HG03439 (cell line): Measurements from ENCODE around the gene RAPGEF1.
"Not testable (repeated sequence)": the region's sequence is repeated elsewhere in the genome, so short reads cannot be mapped to it uniquely, and the experiment has no call there.

Source experiments
- ATAC-seq: cut with Tn5 transposase; IDR thresholded peaks from one replicate; pipeline ENCODE4 v1.9.1; 2021; ENCODE audit warnings: mild to moderate bottlenecking, moderate library complexity; ENCODE audit not compliant: unreplicated experiment

RAPGEF1 gene

DNA sequence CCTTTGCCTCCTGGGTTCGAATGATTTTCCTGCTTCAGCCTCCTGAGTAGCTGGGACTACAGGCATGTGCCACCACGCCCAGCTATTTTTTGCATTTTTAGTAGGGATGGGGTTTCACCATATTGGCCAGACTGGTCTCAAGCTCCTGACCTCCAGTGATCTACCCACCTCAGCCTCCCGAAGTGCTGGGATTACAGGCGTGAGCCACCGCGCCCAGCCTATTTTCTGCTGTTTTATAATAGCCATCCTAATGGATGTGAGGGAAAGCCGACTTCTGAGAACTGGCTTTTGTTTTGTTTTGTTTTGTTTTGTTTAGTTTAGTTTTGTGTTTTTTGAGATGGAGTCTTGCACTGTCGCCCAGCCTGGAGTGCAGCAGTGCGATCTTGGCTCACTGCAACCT lies 13.9 kb upstream of the RAPGEF1 start:
- ATAC-seq = not testable (repeated sequence)

DNA sequence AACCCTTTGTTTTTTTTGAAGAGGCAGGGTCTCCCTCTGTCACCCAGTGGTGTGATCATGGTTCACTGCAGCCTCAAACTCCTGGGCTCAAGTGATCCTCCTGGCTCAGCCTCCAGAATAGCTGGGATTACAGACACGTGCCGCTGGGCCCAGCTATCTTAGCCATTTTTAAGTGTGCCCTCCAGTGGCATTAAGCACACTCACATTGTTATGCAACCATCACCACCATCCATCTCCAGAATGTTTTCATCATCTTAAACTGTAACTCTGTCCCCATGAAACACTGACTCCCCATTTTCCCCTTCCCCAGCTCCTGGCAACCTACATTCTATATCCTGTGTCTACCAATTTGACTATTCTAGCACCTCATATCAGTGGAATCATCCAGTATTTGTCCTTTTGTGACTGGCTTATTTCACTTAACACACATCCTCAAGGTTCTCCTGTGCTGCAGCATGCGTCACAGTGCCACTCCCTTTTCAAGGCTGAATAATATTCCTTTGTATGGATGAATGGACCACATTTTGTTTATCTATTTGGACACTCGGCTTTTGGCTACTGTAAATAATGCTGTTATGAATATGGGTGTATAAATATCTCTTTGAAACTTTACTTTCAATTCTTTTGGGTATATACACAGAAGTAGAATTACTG lies 12.5 kb upstream of the RAPGEF1 start:
- ATAC-seq = no peak

DNA sequence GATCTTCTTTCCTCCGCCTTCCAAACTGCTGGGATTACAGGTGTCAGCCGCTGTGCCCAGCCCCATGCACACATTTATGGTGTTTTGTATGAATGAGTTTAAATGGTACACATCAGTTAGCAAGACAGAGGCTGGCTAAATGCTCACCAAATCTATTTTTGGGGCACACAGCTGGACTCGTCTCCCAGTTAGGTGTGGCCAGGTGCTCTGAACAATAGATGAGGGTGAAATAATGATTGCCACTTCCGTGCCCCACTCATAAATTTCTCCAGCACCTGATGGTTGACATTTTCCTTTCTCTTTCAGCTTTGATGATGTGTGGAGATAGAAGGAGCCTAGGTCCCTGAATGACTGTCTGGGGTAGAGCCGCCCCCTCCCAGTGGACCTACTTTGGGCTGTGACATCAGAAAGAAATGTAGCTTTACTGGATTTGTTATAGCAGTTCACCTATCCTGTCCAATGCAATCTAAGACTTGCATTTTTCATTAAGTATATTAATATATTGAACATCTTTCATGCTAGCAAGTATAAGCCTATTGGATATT lies 8.6 kb upstream of the RAPGEF1 start:
- ATAC-seq = no peak

DNA sequence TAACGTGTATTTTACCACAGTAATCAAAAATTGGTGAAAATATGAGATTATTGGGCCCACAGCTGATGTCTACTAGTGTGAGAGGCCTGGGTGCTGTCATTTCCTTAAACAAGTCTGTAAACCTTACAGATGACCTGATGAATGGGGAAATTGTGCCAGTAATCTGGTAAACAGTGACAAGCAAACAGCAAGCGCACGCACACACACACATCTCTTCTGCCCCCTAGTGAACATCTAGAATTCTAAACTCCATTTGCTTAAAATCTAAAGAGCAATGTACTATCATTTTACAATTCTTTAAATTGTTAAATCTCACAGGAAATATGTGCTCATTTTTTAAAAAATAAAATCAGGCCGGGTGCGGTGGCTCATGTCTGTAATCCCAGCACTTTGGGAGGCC lies 7.5 kb upstream of the RAPGEF1 start:
- no peak for ATAC-seq

DNA sequence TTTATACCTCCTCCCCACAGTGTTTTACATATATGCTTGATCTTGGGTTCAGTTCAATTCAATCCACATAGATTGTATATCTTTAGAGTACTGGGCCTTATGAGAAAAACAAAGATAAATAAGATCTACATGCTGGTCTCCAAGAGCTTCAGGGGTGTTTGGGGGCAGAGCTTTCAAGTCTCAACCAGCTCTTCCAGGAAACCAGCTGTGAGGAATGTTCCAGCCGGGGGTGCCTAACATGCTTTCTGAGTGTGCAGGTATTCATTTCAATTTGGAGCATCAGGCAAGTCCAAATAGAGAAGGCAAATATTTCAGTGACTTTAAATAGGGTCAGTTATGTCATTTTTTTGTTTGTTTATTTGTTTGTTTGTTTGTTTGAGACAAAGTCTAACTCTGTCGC lies 5.7 kb upstream of the RAPGEF1 start:
- no peak for ATAC-seq

DNA sequence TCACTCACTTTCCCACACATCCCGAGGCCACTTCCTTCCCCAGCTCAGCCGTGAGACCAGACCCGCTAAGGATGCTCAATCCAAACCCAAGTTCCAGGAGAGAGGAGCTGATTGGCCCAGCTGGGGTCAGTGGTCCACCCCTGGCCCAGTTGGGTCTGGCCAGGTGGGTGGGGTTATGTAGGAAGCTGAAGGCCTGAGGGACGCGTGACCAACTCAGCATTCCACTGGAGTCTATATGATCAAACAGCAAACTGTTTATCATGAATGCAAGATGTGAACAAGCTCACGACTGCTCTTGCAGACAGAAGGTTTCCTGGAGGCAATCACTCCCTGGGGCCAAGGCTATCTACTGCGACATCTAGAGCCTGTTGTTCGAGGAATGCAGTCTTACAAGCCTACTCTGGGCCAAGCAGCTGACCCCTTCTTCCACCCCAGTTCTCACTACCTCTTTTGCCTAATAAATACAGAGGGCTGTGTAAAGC lies 4.9 kb upstream of the RAPGEF1 start:
- no peak for ATAC-seq

DNA sequence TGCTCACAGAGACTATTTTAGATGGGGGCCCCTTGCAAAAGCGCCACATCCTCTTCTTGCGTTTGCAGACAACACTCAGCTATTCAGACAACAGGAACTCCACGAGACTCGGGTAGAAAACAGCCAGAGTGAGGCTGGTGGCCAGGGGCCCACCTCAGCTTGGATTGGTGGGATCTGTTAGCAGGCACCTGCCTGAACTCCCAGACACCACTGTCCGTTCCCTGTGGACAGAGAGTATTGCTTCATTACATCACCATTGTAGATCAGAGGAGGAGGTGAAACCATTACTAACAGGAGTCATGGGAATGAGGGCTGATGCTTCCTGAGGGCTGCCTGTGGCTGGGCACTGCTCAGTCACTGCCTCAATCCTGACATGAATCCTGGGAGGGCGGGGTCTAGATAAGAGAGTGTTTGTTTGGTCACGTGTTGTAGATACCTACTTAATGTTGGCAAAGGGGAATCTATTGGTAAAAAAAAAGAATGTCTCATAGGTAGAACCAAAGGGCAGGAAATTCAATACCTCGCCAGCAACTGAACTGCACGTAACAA lies 4.4 kb upstream of the RAPGEF1 start:
- ATAC-seq = no peak

DNA sequence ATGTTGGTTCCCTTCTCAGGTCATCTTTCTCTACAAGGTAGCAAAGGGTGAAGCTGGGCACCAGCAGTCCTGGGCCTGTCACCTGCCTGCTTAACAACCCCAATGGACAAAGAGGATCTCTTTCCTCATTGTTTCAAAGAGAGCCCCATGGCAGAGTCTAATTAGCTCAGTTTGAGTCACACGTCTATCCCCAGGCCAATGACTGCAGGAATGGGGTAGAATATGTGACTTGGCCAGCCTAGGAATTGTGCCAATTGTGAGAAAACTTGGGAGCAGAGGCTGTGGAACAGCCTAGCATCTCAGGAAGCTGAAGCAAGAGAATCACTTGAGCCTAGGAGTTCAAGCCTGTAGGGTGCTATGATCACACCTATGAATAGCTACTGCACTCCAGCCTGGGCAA lies 3.6 kb upstream of the RAPGEF1 start:
- ATAC-seq = no peak

DNA sequence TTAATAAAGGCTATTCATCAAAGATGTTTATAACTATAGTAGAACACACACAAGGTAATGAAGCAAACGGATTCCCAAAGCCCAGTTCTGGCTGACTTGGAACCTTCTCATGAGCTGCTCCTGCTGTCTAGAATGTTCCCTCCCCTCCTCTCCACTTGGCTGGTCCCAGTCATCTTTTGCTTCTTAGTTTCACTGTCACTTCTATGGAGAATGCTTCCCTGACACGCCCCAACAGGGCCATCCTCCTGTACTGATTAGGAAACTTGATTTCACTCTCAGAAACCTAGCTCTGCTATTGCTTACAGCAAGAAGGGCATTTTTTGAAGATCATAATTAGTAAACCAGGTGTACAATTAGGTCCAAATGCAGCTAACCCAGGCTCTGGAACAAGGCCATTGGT lies 3.2 kb upstream of the RAPGEF1 start:
- ATAC-seq = no peak

DNA sequence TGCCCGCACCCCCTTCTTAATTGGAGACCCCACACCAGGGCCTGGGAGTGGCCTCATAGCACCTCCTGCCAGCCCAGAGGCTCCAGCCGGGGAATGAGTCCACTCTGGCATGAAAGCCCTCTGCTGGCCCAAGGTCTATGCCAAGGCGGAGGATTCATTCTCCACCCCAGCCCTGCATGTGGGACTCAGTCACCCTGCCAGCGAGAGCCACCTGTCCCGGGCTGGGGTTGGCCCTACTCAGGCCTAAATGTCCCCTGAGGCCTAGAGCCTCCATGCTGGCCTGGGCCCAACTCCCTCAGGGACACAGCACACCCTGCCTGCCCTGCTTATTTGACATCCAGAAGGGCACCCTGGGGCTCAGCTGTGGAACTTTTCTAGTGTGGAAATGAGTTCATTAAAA lies 1.0 kb upstream of the RAPGEF1 start:
- no peak for ATAC-seq

DNA sequence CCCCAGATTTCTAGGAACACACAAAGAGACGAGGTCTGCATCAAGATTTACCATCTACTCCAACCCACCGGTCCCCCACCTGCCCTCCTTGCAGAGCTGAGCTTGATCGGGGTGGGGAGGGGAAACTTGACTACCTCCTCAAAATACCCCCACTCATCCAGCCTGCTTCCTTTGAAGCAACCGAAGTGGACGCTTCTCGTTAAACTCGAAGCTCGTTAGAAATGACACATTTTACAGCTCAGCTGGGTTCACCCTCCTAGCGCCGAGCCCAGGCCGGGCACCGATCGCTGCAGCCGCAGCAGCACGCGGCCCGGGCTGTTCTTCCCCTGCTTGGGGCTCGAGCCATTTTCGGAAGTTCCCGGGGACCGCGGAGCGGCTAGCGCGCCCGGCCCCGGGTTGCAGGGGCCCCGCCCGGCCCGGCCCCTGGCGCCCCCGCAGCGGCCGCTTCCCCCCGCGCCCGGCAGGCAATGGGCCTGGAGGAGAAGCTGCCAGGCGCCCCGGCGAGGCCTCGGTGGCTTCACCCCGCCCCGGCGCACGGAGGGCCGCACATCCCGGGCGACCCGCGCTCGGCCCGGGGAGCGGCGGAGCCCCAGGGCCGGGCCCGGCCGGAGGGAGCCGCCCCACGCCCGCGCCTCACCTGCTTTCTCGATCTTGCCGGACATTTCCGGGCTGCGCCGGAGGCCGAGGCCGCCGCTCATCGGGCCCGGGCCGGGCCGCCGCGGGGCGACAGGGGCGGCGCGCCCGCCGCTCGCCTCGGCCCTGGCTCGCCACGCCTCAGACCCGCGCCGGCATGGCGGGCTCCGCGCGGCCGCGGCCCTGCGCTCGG lies 530 bp downstream of the RAPGEF1 start:
- ATAC-seq = peak; percentile 23

DNA sequence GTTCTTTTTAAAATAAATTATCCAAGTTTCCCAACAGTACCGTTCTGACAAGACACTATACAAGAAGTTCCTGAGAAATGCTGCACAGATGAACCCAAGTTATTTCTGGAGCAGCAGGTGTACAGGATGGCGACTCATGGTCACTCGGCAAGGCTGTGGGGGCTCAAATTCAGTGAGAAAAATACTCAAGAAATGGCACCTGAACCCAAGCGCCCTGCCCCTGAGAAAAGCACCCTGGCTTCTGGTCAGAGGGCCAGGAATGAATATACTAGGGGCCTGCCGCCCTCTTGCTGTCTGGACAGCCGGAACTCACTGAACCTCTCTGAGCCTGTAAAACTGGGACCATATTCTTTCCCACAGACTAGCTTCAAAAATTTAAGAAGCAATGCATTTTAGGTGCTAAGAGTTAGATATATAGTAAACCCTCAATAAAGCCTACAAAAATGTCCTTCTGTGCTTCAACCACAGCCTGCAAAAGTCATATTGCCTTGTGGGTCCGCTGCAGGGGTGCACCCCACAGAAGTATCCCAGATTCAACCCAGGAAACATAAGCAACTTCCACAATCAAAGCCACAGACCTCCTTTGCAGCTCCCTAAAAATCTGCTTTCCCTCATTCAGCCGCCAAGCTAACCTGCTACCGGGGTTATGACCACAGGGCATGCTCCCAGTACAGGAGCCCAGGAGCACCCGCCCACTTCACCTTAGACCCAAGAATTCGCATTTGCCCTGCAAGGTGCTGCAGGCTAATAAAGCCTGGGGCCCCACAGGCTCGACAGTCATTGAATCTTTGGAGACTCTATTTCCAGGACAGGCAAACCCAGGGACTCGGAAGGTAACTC lies 1.4 kb downstream of the RAPGEF1 start:
- ATAC-seq = no peak

DNA sequence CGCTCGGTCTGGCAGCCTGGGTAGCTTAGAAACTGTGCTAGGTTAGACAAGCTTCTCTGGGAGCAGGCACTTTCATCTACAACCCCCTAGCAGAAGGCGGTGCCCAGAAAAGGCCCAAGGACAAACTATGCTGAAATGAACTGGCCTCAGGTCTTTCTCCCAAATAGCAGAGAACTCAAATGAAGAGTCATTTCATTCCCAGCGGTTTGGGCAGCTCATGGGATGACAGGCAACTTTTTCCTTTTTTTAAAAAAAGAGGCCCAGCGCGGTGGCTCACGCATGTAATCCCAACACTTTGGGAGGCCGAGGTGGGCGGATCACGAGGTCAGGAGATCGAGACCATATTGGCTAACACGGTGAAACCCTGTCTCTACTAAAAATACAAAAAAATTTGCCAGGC lies 2.5 kb downstream of the RAPGEF1 start:
- ATAC-seq = no peak

DNA sequence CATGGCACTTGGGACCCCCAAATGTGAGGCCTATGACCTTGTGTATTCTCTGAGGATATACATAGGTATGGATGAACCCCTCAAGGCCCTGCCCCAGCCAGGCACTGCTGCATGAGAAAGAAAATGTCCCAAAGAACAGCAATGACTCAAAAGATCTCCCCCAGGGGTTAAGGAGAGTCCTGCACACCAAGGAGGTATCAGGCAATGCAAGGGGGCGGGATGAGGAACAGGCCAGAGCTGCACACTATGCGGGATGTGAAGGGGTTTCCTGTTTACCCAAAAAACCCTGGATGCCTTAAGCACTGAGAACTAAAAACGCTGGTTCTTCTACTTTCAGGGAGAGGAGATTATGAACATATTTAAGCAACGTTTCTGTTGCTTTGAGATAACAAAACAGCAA lies 3.4 kb downstream of the RAPGEF1 start:
- no peak for ATAC-seq

DNA sequence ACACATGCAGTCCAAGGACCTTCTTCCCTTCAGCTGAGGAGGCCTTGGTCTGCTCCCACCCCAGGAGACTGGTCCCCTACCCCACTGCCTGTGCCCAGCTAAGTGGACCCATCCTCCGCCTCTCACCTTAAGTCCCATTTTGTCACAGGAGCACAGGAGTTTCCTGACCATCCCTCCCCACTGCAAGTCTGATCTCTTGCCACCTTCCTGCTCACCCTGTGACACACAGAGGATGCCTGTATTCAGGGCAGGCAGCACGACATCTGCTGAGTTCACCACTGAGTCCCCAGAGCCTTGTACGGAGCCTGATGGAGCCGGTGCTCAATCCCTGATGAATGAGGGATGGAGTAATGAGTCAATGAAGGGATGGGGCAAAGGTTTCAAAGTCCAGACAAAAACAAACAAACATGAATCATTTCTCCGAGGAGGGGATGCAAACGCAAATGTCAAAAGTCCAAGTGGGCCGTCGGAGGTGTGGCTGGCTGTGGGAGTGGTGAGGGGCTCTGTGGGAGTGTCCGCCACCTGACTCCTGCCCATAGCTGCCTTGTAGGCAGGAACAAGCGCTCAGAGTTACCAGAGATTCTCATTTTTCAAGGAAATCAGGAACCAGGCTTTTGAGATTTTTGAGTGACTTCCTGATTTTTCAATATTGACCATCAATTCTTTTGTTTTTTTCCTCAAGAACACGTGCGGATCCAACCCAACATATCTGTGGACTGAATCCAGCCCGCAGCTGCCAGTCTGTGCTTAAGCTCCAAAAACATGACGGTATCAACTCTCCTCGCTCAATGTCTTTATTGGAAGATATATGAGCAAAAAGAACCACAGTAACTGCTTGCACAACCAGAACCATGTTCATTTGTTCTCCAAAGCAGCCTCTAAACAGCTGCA lies 4.4 kb downstream of the RAPGEF1 start:
- no peak for ATAC-seq

DNA sequence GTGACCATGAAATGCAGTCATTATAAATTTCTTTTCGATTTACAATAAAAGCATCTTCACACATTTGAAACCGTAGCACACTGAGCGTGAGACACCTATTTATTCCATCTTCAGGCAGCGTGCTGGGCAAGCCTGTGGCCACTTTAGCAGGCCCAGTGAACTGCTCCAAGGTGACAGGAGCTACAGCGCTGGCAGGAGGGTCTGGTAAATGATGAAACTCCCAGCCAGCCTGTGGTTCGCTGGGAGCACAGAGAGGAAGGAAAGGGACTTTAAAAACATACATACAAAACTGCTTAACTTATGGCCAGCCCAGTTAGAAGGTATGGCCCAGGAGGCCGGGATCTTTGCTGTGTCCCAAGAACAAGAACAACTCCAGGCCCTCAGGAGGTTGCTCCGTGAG lies 5.1 kb downstream of the RAPGEF1 start:
- ATAC-seq = no peak

DNA sequence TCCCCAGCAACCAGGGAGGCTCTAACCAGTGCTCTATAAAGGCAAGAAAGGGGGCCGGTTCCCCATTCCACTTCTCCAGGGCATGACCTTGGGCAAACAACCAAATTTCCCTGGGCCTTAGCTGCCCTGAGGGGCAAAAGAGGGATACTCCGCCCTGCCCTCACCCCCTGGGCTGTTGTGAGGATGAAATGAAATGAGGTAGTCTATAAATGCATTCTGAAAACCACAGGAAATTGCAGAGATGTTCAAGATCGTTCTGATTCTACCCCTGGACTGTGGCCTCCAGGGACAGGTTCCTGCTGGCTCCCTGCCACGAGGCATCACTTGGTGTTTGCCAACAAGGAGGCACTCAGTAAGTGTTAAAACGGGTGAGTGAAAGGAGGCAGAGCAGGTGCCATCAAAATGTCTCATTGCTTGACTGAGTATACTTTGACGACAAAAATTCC lies 5.7 kb downstream of the RAPGEF1 start:
- no peak for ATAC-seq

DNA sequence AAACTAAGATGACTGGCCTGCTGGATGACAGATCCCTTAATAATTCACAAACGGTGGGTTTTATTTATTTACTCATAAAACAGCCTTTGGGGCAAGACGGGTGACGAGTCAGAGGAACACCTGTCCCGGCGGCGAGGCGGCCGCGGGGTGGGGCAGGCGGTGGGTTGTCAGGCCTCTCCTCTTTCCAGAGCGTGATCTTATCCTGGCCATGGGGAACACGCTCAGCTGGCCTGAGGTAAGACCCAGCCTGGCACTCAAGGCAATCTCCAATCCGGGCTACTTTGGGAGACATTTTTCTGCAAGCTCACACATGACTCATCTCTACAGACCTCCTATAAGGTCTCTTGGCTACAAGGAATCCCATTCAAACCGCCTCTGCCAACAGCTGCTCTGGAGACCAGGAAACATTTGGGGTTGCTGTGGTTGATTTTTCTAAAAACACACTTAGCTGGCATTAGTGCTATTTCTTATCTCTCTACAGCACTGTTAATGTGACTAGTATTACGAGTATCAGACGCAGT lies 6.3 kb downstream of the RAPGEF1 start:
- no peak for ATAC-seq

DNA sequence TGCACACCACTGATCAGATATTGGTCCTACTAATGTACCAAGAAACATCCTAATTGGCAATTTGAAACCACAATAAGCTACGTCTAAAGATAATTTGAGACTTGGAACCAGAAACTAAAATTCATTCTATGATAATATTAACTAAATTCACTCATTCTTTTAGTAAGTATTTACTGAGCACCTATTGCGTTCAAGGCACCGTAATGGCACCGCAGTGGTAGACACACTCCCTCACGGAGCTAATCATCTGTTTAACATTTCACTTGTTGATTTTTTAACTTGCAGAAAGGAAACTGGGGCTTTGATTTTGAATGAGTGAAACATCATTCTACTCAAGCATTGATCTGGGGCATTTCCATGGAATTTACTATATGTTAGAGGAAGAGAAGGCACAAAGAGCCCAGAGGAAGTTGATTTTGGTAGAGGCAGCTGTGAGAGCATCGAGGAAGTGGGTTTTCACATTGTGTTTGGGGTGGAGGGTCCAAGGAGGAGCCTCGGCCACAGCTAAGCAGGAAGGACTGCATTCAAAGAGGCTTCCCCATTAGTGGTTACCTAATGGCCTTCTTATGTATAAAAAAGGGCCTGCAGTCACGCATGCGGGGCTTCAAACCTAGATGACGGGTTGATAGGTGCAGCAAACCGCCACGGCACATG lies 7.1 kb downstream of the RAPGEF1 start:
- no peak for ATAC-seq
